Measurements from ENCODE around the gene PDHX. TPM values are rescaled to one million over a fixed set of nuclear protein-coding genes. Genes with fewer than 3 reads are reported as not detected.
A peak's percentile ranks its signal among the peaks of the same experiment; 100 is the strongest.

Gene PDHX
- total RNA-seq, 4 donors from 2014 or later, result 28.7 to 50.1 (median 39.6) TPM

- H3K36me3 ChIP-seq, result no peaks in the 10 kb centered on the region
- no peak for ATAC-seq
- H3K4me3 ChIP-seq, result no peak overlapping the region
- TF ChIP-seq CTCF (IDR thresholded peaks at IDR 0.05) (no peak), EP300 (IDR thresholded peaks at IDR 0.05) (no peak), POLR2A (IDR thresholded peaks at IDR 0.05) (no peak), POLR2AphosphoS5 (IDR thresholded peaks at IDR 0.05) (no peak)
- no peaks in the 10 kb centered on the region for H3K27me3 ChIP-seq
- 95 to 100% methylated on average over 2 of the region's 2 CpGs for WGBS, 2 donors (ENCODE audit: low coverage in 1 of 2)
- H3K4me1 ChIP-seq, result peaks cover 0 to 14% (median 6%) of the 10 kb centered on the region in 3 donors
- no peaks in the 10 kb centered on the region for H3K9me3 ChIP-seq
- H3K27ac ChIP-seq, result peak overlapping the region in 2 of 4 donors; percentile 33 to 65
Measured at GRCh38 chr11:35031346-35031745, 114.9 kb downstream of the PDHX start.

DNA sequence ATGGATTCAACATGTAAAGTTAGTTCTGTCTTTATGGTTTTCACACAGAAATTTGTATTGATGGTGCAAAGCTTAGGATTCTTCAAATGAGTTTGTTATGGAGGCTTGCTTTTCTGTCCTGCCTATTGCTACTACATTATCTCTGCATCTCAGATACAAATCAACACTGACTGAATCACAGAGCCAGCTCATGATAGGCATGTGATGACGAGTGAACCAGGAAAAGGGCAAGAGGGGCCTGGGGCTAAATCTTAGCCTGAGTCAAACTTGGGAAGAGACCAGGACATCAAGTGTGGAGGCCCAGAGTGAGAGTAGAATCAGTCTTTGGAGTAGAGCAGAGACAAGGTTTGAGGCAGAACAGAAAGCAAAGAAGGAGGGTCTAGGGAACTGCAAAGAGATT is 115.4 kb downstream of the PDHX start:
- Histone ChIP-seq H3K36me3 (no peaks in the 10 kb centered on the region), H3K27ac (no peak overlapping the region), H3K9me3 (no peaks in the 10 kb centered on the region), H3K4me3 (no peak overlapping the region), H3K4me1 (peaks cover 0 to 14% (median 6%) of the 10 kb centered on the region in 3 donors), H3K27me3 (no peaks in the 10 kb centered on the region)
- TF ChIP-seq EP300 (IDR thresholded peaks at IDR 0.05), result no peak
- no peak for TF ChIP-seq CTCF (IDR thresholded peaks at IDR 0.05)
- TF ChIP-seq POLR2A (IDR thresholded peaks at IDR 0.05), result no peak
- TF ChIP-seq POLR2AphosphoS5 (IDR thresholded peaks at IDR 0.05), result no peak
- ATAC-seq, result no peak
- 60% methylated on average over 1 of the region's 1 CpG; no CpG with 5 or more reads in 1 of the 2 donors for WGBS, 2 donors (ENCODE audit: low coverage in 1 of 2)

GRCh38 chr11:35033011-35033410 is 116.6 kb downstream of the PDHX start:
- peaks cover 0 to 14% (median 6%) of the 10 kb centered on the region in 3 donors for H3K4me1 ChIP-seq
- no peaks in the 10 kb centered on the region for H3K27me3 ChIP-seq
- no peaks in the 10 kb centered on the region for H3K36me3 ChIP-seq
- H3K4me3 ChIP-seq, result no peak overlapping the region
- no peak overlapping the region for H3K27ac ChIP-seq
- WGBS, 2 donors (ENCODE audit: low coverage in 1 of 2), result 92 to 95% methylated on average over 5 to 6 of the region's 6 CpGs
- no peak for TF ChIP-seq POLR2AphosphoS5 (IDR thresholded peaks at IDR 0.05)
- H3K9me3 ChIP-seq, result no peaks in the 10 kb centered on the region
- ATAC-seq, result no peak

- 96 to 97% methylated on average over 3 of the region's 3 CpGs for WGBS, 2 donors (ENCODE audit: low coverage in 1 of 2)
- Histone ChIP-seq H3K9me3 (no peaks in the 10 kb centered on the region), H3K27me3 (no peaks in the 10 kb centered on the region), H3K4me3 (no peak overlapping the region), H3K36me3 (no peaks in the 10 kb centered on the region), H3K4me1 (peaks cover 0 to 14% (median 6%) of the 10 kb centered on the region in 3 donors), H3K27ac (no peak overlapping the region)
- TF ChIP-seq POLR2A (IDR thresholded peaks at IDR 0.05) (no peak), POLR2AphosphoS5 (IDR thresholded peaks at IDR 0.05) (no peak), CTCF (IDR thresholded peaks at IDR 0.05) (no peak), EP300 (IDR thresholded peaks at IDR 0.05) (no peak)
- no peak for ATAC-seq
Measured at GRCh38 chr11:35034401-35034800, 118.0 kb downstream of the PDHX start.

DNA sequence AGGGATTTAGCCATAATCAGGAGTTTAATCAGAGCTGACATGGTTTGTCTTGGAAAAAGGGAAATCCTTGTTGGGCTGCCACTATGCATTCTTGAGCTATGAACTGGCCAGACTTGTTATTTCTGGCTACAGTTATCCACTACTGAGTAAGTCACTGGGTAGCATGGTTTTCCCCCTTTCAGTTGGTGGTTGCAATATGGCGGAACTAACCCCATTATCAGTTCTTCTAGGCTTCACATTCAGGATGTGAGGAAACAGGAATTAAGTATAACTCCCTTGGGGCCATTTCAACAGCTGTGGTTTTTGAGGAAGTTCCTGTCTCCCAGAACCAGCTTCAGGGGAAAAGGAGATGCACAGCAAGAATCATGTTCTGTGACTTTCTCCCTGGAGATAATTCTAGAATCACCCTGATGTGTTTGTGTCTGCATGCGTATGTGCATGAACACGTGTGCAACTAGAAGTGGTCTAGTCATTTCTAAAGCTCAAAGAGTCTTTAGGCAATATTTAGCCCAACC is 119.5 kb downstream of the PDHX start:
- no peaks in the 10 kb centered on the region for H3K27me3 ChIP-seq
- no peaks in the 10 kb centered on the region for H3K9me3 ChIP-seq
- TF ChIP-seq CTCF (IDR thresholded peaks at IDR 0.05) (no peak), EP300 (IDR thresholded peaks at IDR 0.05) (no peak), POLR2A (IDR thresholded peaks at IDR 0.05) (no peak), POLR2AphosphoS5 (IDR thresholded peaks at IDR 0.05) (no peak)
- WGBS, 2 donors (ENCODE audit: low coverage in 1 of 2), result 33 to 65% methylated on average over 1 to 2 of the region's 3 CpGs
- H3K36me3 ChIP-seq, result no peaks in the 10 kb centered on the region
- H3K4me3 ChIP-seq, result no peak overlapping the region
- no peak for ATAC-seq
- peaks cover 0 to 3% (median 0%) of the 10 kb centered on the region in 3 donors for H3K4me1 ChIP-seq
- H3K27ac ChIP-seq, result no peak overlapping the region

Data from gastroesophageal sphincter (tissue), 4 donors.